Trophoblast cell (in vitro differentiated cells and primary cell): ENCODE measurements around the gene DNAJC3.

ENCODE experiments used
- DNase-seq, 2 donors: peaks; one replicate each; pipeline ENCODE4 v3.0.0-alpha.2; 2016
- H2AFZ ChIP-seq: 2 replicates; pipeline ENCODE4 v1.6.1; 2013; ENCODE audit warnings: low read length, moderate library complexity, mild to moderate bottlenecking; ENCODE audit not compliant: insufficient read depth, poor library complexity
- H2AK5ac ChIP-seq: 2 replicates; pipeline ENCODE4 v1.6.1; 2013; ENCODE audit warnings: mild to moderate bottlenecking, low read length
- H2BK120ac ChIP-seq: 2 replicates; pipeline ENCODE4 v1.6.1; 2013; ENCODE audit warnings: low read length, mild to moderate bottlenecking, moderate library complexity; ENCODE audit not compliant: insufficient read depth, poor library complexity
- H2BK12ac ChIP-seq: 2 replicates; pipeline ENCODE4 v1.6.1; 2013; ENCODE audit warnings: mild to moderate bottlenecking, low read length, moderate library complexity
- H2BK5ac ChIP-seq: 2 replicates; pipeline ENCODE4 v1.6.1; 2013; ENCODE audit warnings: low read length, low read depth, moderate library complexity, mild to moderate bottlenecking; ENCODE audit not compliant: poor library complexity
- H3K14ac ChIP-seq: 2 replicates; pipeline ENCODE4 v1.6.1; 2013; ENCODE audit warnings: mild to moderate bottlenecking, low read length
- H3K18ac ChIP-seq: 2 replicates; pipeline ENCODE4 v1.6.1; 2013; ENCODE audit warnings: mild to moderate bottlenecking, low read length
- H3K23ac ChIP-seq: 2 replicates; pipeline ENCODE4 v1.6.1; 2013; ENCODE audit warnings: low read length
- H3K27ac ChIP-seq: 2 replicates; pipeline ENCODE4 v1.5.1; 2013; ENCODE audit warnings: low read depth, mild to moderate bottlenecking, inconsistent platforms, low read length, moderate library complexity
- H3K27me3 ChIP-seq: 2 replicates; pipeline ENCODE4 v1.6.1; 2013; ENCODE audit warnings: inconsistent platforms, mild to moderate bottlenecking, low read length, moderate library complexity; ENCODE audit not compliant: insufficient read depth
- H3K36me3 ChIP-seq, 2 experiments: 1 replicate in 1 of 2; 2 replicates in 1 of 2; pipeline ENCODE4 v1.6.1; 2013; ENCODE audit warnings: low read length in 2 of 2, mild to moderate bottlenecking in 2 of 2, moderate library complexity in 1 of 2; ENCODE audit not compliant: insufficient read depth in 2 of 2, control insufficient read depth in 1 of 2
- H3K4ac ChIP-seq: 2 replicates; pipeline ENCODE4 v1.6.1; 2013; ENCODE audit warnings: low read depth, mild to moderate bottlenecking, low read length, moderate library complexity
- H3K4me1 ChIP-seq, 2 experiments: 1 replicate in 1 of 2; 2 replicates in 1 of 2; pipeline ENCODE4 v1.6.1; 2013; ENCODE audit warnings: low read length in 2 of 2, mild to moderate bottlenecking in 2 of 2, moderate library complexity in 1 of 2; ENCODE audit not compliant: insufficient read depth in 2 of 2, control insufficient read depth in 1 of 2
- H3K4me2 ChIP-seq: 2 replicates; pipeline ENCODE4 v1.6.1; 2013; ENCODE audit warnings: inconsistent platforms, mild to moderate bottlenecking, low read length, moderate library complexity
- H3K4me3 ChIP-seq: 2 replicates; pipeline ENCODE4 v1.5.1; 2013; ENCODE audit warnings: mild to moderate bottlenecking, low read depth, low read length, inconsistent platforms
- H3K79me1 ChIP-seq: one replicate; pipeline ENCODE4 v1.6.1; 2013; ENCODE audit warnings: low read length
- H3K79me2 ChIP-seq: 2 replicates; pipeline ENCODE4 v1.6.1; 2013; ENCODE audit warnings: low read length, mild to moderate bottlenecking; ENCODE audit not compliant: control insufficient read depth, insufficient read depth, poor library complexity
- H3K9ac ChIP-seq: 2 replicates; pipeline ENCODE4 v1.6.1; 2013; ENCODE audit warnings: mild to moderate bottlenecking, low read length
- H3K9me3 ChIP-seq: 2 replicates; pipeline ENCODE4 v1.6.1; 2013; ENCODE audit warnings: low read depth, mild to moderate bottlenecking, control low read depth, inconsistent platforms, low read length; ENCODE audit not compliant: insufficient read depth
- H4K12ac ChIP-seq: 2 replicates; pipeline ENCODE4 v1.6.1; 2013; ENCODE audit warnings: low read depth, mild to moderate bottlenecking, low read length, moderate library complexity
- H4K8ac ChIP-seq: 2 replicates; pipeline ENCODE4 v1.6.1; 2013; ENCODE audit warnings: low read depth, mild to moderate bottlenecking, low read length, moderate library complexity
- H4K91ac ChIP-seq: one replicate; pipeline ENCODE4 v1.6.1; 2013; ENCODE audit warnings: low read depth, mild to moderate bottlenecking, low read length, moderate library complexity
- whole genome bisulfite sequencing: extraction: QIAGEN DNeasy Blood & Tissue Kit; methylation state at CpG from one replicate; pipeline ENCODE4 v1.1.7; 2013; ENCODE audit warnings: missing lambda C conversion rate; ENCODE audit not compliant: insufficient read length, insufficient coverage; ENCODE audit errors: extremely low coverage; 5-methylcytosine and 5-hydroxymethylcytosine counted together

Gene DNAJC3

DNA sequence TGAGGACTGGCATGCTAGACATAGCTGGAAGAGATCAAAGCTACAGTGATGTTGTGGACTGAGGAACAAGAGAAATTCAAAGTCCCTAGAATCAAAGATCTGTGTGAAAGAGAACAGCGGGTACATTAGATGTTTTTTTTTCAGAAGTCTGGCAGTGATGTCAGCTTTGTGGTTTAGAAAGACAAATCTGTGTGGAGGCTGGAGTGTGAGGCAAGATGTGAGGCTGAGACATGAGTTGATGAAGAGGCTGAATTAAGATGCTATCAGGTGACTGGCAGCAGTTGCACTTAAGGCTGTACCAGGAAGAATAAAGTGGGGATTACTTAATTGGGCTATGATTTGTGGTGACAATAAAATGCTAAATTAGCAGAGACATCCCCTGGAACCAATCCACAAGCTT lies 46.5 kb downstream of the DNAJC3 start:
- no peak overlapping the region for H3K4me2 ChIP-seq
- no peak overlapping the region for H2BK12ac ChIP-seq
- no peak for DNase-seq
- H3K18ac ChIP-seq = no peak overlapping the region
- H3K14ac ChIP-seq = no peak overlapping the region
- H4K91ac ChIP-seq = no peak overlapping the region
- H2AK5ac ChIP-seq = no peak overlapping the region
- no peaks in the 10 kb centered on the region for H3K79me2 ChIP-seq
- H3K27ac ChIP-seq = no peak overlapping the region
- no peaks in the 10 kb centered on the region for H3K4me1 ChIP-seq
- H2AFZ ChIP-seq = no peak overlapping the region
- H3K79me1 ChIP-seq = no peaks in the 10 kb centered on the region
- no peaks in the 10 kb centered on the region for H3K9me3 ChIP-seq
- no peak overlapping the region for H4K12ac ChIP-seq
- H3K4me3 ChIP-seq = no peak overlapping the region
- no peak overlapping the region for H3K23ac ChIP-seq
- no peak overlapping the region for H2BK5ac ChIP-seq
- H3K4ac ChIP-seq = no peak overlapping the region
- no peaks in the 10 kb centered on the region for H3K27me3 ChIP-seq
- no peak overlapping the region for H3K9ac ChIP-seq
- no peaks in the 10 kb centered on the region for H3K36me3 ChIP-seq
- no CpG with 5 or more reads among the region's 1 CpG for WGBS
- no peak overlapping the region for H4K8ac ChIP-seq
- no peak overlapping the region for H2BK120ac ChIP-seq

DNA sequence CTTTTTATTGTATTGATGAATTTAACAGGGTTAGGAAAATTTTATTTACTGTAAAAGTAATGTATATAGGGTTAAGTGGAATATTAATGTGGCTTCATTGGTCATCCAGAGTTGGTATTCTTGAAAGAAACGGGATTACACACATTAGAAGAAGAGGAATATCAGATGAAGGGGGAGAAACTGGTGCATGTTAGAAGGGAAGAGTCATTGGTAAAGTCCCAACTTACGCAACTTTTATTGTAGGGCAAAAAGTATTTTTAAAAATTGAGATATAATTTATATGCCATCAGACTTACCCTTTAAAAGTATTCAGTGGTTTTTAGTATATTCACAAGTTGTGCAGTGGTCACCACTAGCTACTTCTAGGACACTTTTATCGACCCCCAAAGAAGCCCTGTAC lies 47.3 kb downstream of the DNAJC3 start:
- H3K9ac ChIP-seq = no peak overlapping the region
- H3K9me3 ChIP-seq = no peaks in the 10 kb centered on the region
- H4K8ac ChIP-seq = no peak overlapping the region
- no peaks in the 10 kb centered on the region for H3K4me1 ChIP-seq
- H3K23ac ChIP-seq = no peak overlapping the region
- no peak overlapping the region for H2AFZ ChIP-seq
- H3K27ac ChIP-seq = no peak overlapping the region
- no peak overlapping the region for H4K91ac ChIP-seq
- H2BK12ac ChIP-seq = no peak overlapping the region
- H2AK5ac ChIP-seq = no peak overlapping the region
- no peak overlapping the region for H2BK120ac ChIP-seq
- WGBS = no CpG with 5 or more reads among the region's 3 CpGs
- H3K14ac ChIP-seq = no peak overlapping the region
- H3K4me3 ChIP-seq = no peak overlapping the region
- no peak overlapping the region for H3K18ac ChIP-seq
- H3K79me2 ChIP-seq = no peaks in the 10 kb centered on the region
- H3K79me1 ChIP-seq = no peaks in the 10 kb centered on the region
- no peak for DNase-seq
- H2BK5ac ChIP-seq = no peak overlapping the region
- H4K12ac ChIP-seq = no peak overlapping the region
- no peak overlapping the region for H3K4ac ChIP-seq
- H3K36me3 ChIP-seq = no peaks in the 10 kb centered on the region
- no peak overlapping the region for H3K4me2 ChIP-seq
- no peaks in the 10 kb centered on the region for H3K27me3 ChIP-seq

DNA sequence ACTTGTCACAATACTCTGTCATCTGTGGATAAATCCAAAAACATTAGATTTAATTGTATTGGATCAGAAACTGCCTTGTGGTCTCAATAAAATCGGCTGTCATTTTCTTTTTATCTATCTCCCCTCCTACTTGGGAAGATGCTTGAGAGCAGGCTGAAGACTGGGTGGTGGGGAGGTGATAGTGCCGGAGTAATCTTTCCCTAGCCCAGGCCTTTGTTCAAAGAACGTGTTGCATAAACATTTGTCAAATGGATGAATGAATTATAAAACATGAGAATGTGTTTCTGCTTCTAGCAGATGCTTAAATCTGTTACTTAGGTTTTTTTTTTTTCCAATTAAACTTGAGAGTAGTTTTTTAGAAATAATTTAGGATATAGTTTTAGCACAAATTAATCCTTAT lies 49.9 kb downstream of the DNAJC3 start:
- Histone ChIP-seq H2BK12ac (no peak overlapping the region), H2BK5ac (no peak overlapping the region), H3K79me2 (no peaks in the 10 kb centered on the region), H3K79me1 (no peaks in the 10 kb centered on the region), H3K27me3 (no peaks in the 10 kb centered on the region), H3K9ac (no peak overlapping the region), H3K27ac (no peak overlapping the region), H3K4me1 (no peaks in the 10 kb centered on the region), H2BK120ac (no peak overlapping the region), H3K4me2 (no peak overlapping the region), H4K91ac (no peak overlapping the region), H4K8ac (no peak overlapping the region), H2AK5ac (no peak overlapping the region), H3K4ac (no peak overlapping the region), H3K4me3 (no peak overlapping the region), H3K23ac (no peak overlapping the region), H3K36me3 (peaks cover 1 to 4% of the 10 kb centered on the region in 2 experiments), H3K18ac (no peak overlapping the region), H4K12ac (no peak overlapping the region), H3K14ac (no peak overlapping the region), H3K9me3 (no peaks in the 10 kb centered on the region), H2AFZ (no peak overlapping the region)
- no CpG with 5 or more reads among the region's 3 CpGs for WGBS
- DNase-seq = no peak

DNA sequence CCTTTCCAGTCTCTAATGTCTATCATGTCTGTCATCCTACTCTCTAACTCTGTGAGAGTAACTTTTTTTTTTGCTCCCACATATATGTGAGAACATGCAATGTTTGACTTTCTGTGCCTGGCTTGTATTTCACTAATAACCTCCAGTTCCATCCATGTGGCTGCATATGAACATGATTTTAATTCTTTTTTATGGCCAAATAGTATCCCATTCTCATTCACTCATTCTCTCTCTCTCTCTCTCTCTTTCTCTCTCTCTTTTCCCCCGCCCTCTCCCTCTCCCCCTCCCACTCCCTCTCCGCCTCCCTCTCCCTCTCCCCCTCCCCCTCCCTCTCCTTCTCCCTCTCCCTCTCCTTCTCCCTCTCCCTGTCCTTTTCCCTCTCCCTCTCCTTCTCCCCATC lies 52.0 kb downstream of the DNAJC3 start:
- H3K4ac ChIP-seq = no peak overlapping the region
- no peak overlapping the region for H3K27ac ChIP-seq
- no peak overlapping the region for H3K14ac ChIP-seq
- no peak overlapping the region for H4K12ac ChIP-seq
- H3K9ac ChIP-seq = no peak overlapping the region
- no peak overlapping the region for H2AK5ac ChIP-seq
- no peak overlapping the region for H4K8ac ChIP-seq
- no peak overlapping the region for H3K18ac ChIP-seq
- no peak overlapping the region for H3K4me2 ChIP-seq
- no peak overlapping the region for H2BK120ac ChIP-seq
- no peak overlapping the region for H2BK5ac ChIP-seq
- no peak overlapping the region for H3K23ac ChIP-seq
- no peaks in the 10 kb centered on the region for H3K9me3 ChIP-seq
- H3K27me3 ChIP-seq = no peaks in the 10 kb centered on the region
- H3K4me3 ChIP-seq = no peak overlapping the region
- no peak overlapping the region for H4K91ac ChIP-seq
- H3K79me2 ChIP-seq = no peaks in the 10 kb centered on the region
- DNase-seq = no peak
- H2BK12ac ChIP-seq = no peak overlapping the region
- WGBS = 77% methylated on average over 2 of the region's 2 CpGs
- H3K36me3 ChIP-seq = peaks cover 1 to 7% of the 10 kb centered on the region in 2 experiments
- H2AFZ ChIP-seq = no peak overlapping the region
- H3K79me1 ChIP-seq = no peaks in the 10 kb centered on the region
- no peaks in the 10 kb centered on the region for H3K4me1 ChIP-seq
